CD4-positive, alpha-beta T cell treated with Interleukin-6 for 4 hours (primary cell): ENCODE data around the gene ZBTB7B.

Experiments
- DNase-seq: peaks from one replicate; pipeline ENCODE4 v3.0.0-alpha.2; 2020; ENCODE audit warnings: mixed read lengths

Gene ZBTB7B

GRCh38 chr1:155018617-155019348, 16.2 kb downstream of the ZBTB7B start:
- DNase-seq: no peak

DNA sequence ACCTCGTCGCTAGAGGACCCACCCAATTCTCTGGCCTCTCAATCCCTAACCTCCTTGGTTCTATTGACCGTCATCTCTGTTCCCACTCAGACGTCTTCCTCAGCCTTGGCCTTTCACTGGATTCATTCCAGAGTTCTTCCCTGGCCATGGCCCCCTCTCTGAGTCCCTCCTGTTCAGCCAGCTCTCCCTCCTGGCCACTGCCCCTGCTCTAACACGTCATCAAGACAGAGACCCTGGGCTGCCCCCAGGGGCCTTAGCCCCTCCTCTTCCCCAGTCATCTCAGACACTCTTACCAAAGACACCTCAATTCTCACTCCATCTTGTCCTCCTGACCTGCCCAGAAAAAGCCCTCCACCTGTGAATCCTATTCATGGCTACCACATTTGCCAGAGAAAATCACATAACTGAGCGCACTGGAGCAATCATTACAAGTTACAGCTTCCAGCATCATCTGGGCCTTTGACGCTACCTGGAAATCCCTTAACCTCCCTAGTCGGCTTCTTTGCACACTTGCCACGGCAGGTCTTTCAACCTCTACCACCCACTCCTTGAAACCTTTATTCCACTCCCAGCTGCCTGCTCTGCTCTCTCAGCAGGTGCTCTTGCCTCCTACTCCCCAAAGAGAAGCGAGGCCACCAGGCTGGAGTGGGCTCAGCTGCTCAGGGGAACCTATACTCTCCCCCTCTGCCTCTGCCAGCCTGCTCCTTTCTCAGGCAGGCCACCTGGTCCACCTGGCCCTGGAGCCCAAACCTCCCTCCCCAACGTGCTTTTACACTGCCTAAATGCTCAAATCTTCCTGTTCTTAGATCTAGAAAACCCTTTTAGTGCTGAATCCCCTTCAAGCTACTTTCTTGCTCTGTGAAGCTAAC, 17.0 kb downstream of the ZBTB7B start:
- DNase-seq: no peak

- DNase-seq: no peak
Measured at GRCh38 chr1:155022136-155022926, 19.7 kb downstream of the ZBTB7B start.

DNA sequence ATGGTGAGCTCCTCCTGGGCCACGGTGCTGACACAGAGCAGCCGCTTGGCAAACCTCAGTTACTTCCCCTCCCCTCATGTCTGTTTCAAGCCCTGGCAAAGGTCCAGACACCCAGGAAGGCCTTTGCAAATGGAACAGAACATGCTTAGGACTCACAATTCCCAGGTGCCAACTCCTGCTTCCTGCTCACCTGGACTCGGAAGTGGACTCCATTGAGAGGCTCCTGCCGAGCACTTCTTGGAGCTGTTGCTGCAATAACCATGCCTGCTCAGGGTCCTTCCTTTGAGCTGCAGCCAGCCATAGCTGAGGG, 20.3 kb downstream of the ZBTB7B start:
- peak; percentile 25 for DNase-seq

DNA sequence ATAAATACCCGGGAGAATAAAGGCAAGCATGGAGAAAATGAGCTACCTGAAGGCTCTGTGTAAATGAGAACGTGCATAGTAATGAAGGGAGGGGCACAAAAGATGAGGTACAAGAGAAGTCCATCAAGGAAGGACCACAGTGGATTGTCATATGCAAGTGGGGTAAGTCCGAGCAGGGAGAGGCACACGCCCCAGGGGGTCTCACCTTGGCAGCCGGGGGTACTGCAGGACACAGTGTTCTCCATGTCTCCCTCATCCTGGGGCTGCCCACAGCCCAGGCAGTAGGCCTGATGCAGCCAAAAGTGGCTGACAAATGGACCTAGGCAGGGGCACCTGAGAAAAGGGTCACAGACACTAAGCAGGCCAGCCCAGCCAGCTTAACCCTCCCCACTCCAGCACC, 21.0 kb downstream of the ZBTB7B start:
- no peak for DNase-seq

GRCh38 chr1:155024315-155024714, 21.7 kb downstream of the ZBTB7B start:
- no peak for DNase-seq

DNA sequence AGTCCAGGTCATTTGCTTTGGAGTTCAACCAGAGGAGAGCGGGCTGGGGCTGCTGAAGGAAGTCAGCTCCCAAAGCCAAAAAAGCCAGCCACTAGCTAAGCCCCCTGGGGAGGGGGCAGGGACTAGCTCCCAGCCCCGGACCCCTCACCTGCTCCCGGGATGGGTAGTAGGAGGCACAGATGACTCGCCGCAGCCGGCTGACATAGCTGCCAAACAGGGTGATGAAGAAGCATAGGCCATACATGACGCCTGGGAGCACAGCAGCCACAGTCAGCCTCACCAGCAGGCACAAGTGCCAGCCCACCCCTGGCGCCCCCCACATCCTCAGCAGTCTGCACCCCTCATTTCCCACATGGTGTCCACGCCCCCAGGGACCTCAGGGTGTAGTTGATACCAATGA, 23.6 kb downstream of the ZBTB7B start:
- DNase-seq: no peak

DNA sequence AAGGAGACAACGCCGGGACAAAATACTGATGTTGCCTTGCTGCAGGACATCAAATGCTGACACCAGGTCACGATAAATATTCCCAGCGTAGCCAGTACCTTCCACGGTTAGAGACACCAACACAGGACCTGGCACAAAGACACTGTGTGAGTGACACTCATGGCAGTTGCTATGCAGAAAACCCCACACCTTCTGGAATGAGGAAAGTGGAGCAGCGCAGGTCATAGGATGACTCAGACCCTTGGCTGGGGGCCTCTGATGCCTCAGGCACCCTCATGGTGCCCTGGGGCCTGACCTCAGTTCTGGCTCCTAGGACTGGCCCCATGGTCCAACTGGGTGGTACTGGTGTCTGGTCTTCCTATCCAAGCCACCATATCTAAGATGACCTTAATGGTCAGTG, 24.0 kb downstream of the ZBTB7B start:
- no peak for DNase-seq

- DNase-seq: no peak
Measured at GRCh38 chr1:155029513-155030242, 27.1 kb downstream of the ZBTB7B start.

GRCh38 chr1:155030243-155030795, 27.7 kb downstream of the ZBTB7B start:
- DNase-seq: no peak

- no peak for DNase-seq
Measured at GRCh38 chr1:155030899-155031298, 28.3 kb downstream of the ZBTB7B start.

GRCh38 chr1:155032886-155033285, 30.3 kb downstream of the ZBTB7B start:
- no peak for DNase-seq

DNA sequence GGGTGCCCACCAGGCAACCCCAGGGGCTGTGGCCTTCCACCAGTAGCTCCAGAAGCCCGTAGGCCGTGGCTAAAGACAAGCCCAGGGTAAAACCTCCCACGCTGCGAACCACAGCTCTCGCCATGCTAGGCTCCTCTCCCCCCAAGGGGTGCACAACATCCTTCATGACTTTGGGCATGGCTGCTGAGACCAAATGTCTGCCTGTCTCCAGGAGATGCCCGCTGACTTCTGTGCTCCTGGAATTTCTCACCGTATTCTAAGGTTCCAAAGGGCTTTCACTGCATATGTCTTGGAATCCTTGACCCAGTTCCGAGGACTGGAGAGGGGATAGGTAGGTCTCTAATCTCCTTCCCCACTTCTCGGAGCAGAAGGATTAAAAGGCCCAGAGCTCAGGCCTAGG, 30.9 kb downstream of the ZBTB7B start, which contains the start of the genes DCST1 and DCST2:
Gene DCST1 (plus strand): TSS at position 301 of the 400 bp plus-strand sequence. CDS start 213 bp downstream, outside the sequence.
Gene DCST2 (minus strand): TSS at position 258 of the 400 bp plus-strand sequence. CDS start 80 bp downstream, at position 178.
- no peak for DNase-seq

- no peak for DNase-seq
Measured at GRCh38 chr1:155034318-155035208, 32.0 kb downstream of the ZBTB7B start.

DNA sequence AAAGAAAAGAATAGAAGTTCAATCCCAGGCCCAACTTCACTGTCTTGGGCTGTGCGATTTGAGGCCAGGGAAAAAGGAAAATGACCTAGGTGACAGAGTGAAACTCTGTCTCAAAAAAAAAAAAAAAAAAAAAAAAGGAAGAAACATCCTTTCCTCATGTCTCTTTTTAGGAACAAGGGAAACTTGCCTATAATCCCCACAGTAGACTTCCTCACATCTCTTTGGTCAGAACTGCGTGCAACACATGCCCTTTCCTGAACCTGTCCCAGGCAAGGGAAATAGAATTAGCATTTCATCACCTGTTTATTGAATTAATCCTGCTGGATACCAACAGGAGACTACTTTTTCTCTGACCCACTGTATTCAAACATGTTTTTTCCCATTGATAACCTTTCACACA, 33.3 kb downstream of the ZBTB7B start:
- no peak for DNase-seq

DNA sequence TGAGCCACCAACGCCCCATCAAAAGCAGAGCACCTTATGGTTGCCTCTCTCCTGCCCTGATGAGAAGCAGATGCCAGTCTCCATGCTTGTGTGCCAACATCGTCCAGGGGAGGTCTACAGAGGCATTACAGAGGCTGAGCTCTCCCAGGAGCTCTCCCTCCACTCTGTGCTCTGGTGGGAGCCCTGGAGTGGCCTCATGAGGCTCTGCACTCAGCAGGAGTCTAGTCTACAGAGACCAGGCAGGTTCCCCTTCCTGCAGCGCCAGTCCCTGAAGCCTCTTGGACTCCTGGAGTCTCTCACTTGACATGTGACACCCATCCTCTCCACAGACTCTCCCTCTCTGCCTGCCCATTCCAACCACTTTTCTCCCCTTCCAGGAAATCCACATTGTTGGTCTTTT, 34.4 kb downstream of the ZBTB7B start:
- DNase-seq: no peak

DNA sequence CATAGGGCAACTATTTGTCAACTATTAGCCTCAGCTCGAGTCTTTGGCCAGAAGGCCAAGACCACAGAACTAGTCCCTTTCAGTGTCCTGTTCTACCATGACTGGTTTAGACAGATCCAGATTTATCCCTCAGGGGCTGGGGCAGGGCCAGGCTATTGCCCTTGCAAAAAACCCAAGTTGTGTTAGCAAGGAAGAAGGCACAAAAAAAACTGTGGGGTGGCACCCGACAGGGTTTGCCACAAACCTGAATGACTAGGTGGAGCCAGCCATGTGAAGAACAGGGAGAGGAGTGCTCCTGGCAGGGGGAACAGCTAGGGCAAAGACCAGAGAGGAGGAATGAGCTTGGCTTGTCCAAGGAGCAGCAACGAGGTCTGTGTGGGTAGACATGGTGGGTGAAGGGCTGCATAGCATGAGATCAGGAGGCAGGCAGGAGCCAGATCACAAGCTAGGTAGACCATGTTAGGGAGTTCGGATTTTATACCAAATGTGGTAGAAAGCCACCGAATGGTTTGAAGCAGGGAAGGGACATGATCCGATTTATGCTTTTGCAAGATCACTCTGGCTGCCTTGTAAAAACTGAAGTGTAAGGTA, 35.3 kb downstream of the ZBTB7B start:
- no peak for DNase-seq

GRCh38 chr1:155038602-155039307, 36.2 kb downstream of the ZBTB7B start:
- DNase-seq: no peak

DNA sequence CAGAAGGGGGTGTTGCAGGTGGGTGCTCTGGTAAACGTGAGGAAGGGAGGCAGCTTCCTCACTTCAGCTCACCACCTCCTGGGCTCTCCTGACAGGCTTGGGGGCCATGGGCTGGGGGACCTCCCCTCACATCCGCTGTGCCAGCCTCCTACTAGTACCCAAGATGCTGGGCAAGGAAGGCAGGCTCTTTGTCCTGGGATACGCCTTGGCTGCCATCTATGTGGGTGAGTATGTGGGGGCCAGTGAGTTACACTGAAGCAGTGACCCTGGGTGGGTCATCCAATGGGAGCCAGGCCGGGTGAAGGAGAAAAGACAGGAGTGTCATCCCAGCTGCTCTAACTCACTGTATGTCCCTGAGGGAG, 36.7 kb downstream of the ZBTB7B start:
- DNase-seq: no peak
